CD14-positive monocyte (primary cell): ENCODE results near the gene LSMEM2. TPM values are rescaled to one million over a fixed set of nuclear protein-coding genes. Genes with fewer than 3 reads are reported as not detected.
A peak's percentile ranks its signal among the peaks of the same experiment; 100 is the strongest.

ENCODE experiments used
- DNase-seq, 3 donors: peaks; one replicate each; pipeline ENCODE4 v3.0.0-alpha.2; 2011 to 2022
- H2AFZ ChIP-seq: 2 replicates; pipeline ENCODE4 v1.6.0; 2012; ENCODE audit warnings: mild to moderate bottlenecking, low read depth, low read length, inconsistent platforms; ENCODE audit not compliant: insufficient read depth, poor library complexity, severe bottlenecking
- H3K27ac ChIP-seq, 2 donors: 1 replicate in 1 of 2; 2 replicates in 1 of 2; pipeline ENCODE4 v1.5.1; 2012 to 2013; ENCODE audit warnings: low read length in 2 of 2, control low read depth in 1 of 2, inconsistent platforms in 1 of 2, low read depth in 1 of 2, mild to moderate bottlenecking in 1 of 2
- H3K27me3 ChIP-seq, 2 donors: one replicate each; pipeline versions ENCODE4 v1.6.0 to v1.6.1; 2011 to 2013; ENCODE audit warnings: low read length in 2 of 2; ENCODE audit not compliant: control insufficient read depth in 2 of 2, insufficient read depth in 2 of 2
- H3K36me3 ChIP-seq, 2 donors: replicated peaks in 1 of 2; 1 replicate in 1 of 2; 2 replicates in 1 of 2; pipeline versions ENCODE4 v1.5.1 to v1.6.1; 2012 to 2013; ENCODE audit warnings: low read length in 2 of 2, control low read depth in 1 of 2, inconsistent platforms in 1 of 2, mild to moderate bottlenecking in 1 of 2; ENCODE audit not compliant: insufficient read depth in 2 of 2, control insufficient read depth in 1 of 2
- H3K4me1 ChIP-seq, 2 donors: 1 replicate in 1 of 2; 2 replicates in 1 of 2; pipeline versions ENCODE4 v1.5.1 to v1.6.1; 2012 to 2013; ENCODE audit warnings: low read length in 2 of 2, control low read depth in 1 of 2, inconsistent platforms in 1 of 2, mild to moderate bottlenecking in 1 of 2, moderate library complexity in 1 of 2; ENCODE audit not compliant: insufficient read depth in 2 of 2, control insufficient read depth in 1 of 2
- H3K4me2 ChIP-seq: replicated peaks from 2 replicates; pipeline ENCODE3; 2012; ENCODE audit warnings: low read length, moderate library complexity, mild to moderate bottlenecking; ENCODE audit not compliant: poor library complexity, severe bottlenecking; ENCODE audit errors: extremely low read depth
- H3K4me3 ChIP-seq, 3 experiments: fragments of 200-600 bp in 1 of 3; sonication (generic) in 1 of 3; replicated peaks in 1 of 3; 1 replicate in 2 of 3; 2 replicates in 1 of 3; pipeline ENCODE4 v1.5.1; 2011 to 2013; ENCODE audit warnings: low read length in 3 of 3, mild to moderate bottlenecking in 3 of 3, control low read depth in 2 of 3, low read depth in 2 of 3, inconsistent platforms in 1 of 3, moderate library complexity in 1 of 3
- H3K79me2 ChIP-seq: 2 replicates; pipeline ENCODE4 v1.6.0; 2012; ENCODE audit warnings: mild to moderate bottlenecking, control low read depth, inconsistent platforms, low read length, moderate library complexity; ENCODE audit not compliant: insufficient read depth
- H3K9ac ChIP-seq: 2 replicates; pipeline ENCODE4 v1.6.0; 2017; ENCODE audit warnings: low read length, mild to moderate bottlenecking; ENCODE audit not compliant: insufficient read depth, poor library complexity, severe bottlenecking
- H3K9me3 ChIP-seq, 2 donors: replicated peaks in 1 of 2; 1 replicate in 1 of 2; 2 replicates in 1 of 2; pipeline versions ENCODE4 v1.5.1 to v1.6.1; 2012 to 2013; ENCODE audit warnings: low read length in 2 of 2, control low read depth in 1 of 2; ENCODE audit not compliant: control insufficient read depth in 1 of 2, insufficient read depth in 1 of 2
- H4K20me1 ChIP-seq: 2 replicates; pipeline ENCODE4 v1.6.0; 2012; ENCODE audit warnings: mild to moderate bottlenecking, low read length, control low read depth, moderate library complexity; ENCODE audit not compliant: insufficient read depth
- H3K27ac Mint-ChIP-seq, 7 donors: one replicate each; pipeline ENCODE4 v1.8.0; 2020; ENCODE audit warnings: mild to moderate bottlenecking in 7 of 7, mixed read lengths in 7 of 7, moderate library complexity in 6 of 7, inconsistent platforms in 2 of 7
- H3K27me3 Mint-ChIP-seq, 3 donors: one replicate each; pipeline ENCODE4 v1.8.0; 2021 to 2022; ENCODE audit warnings: low read depth in 3 of 3, mild to moderate bottlenecking in 3 of 3, mixed read lengths in 3 of 3, moderate library complexity in 3 of 3, inconsistent platforms in 1 of 3
- H3K36me3 Mint-ChIP-seq, 2 donors: one replicate each; pipeline ENCODE4 v1.8.0; 2020; ENCODE audit warnings: mixed read lengths in 2 of 2, inconsistent platforms in 1 of 2, mild to moderate bottlenecking in 1 of 2
- H3K4me1 Mint-ChIP-seq: one replicate; pipeline ENCODE4 v1.8.0; 2020; ENCODE audit warnings: mild to moderate bottlenecking, mixed read lengths
- H3K4me3 Mint-ChIP-seq, 2 donors: one replicate each; pipeline ENCODE4 v1.8.0; 2020; ENCODE audit warnings: mild to moderate bottlenecking in 2 of 2, mixed read lengths in 2 of 2, moderate library complexity in 1 of 2
- H3K9me3 Mint-ChIP-seq, 7 donors: one replicate each; pipeline ENCODE4 v1.8.0; 2020 to 2022; ENCODE audit warnings: mixed read lengths in 7 of 7, mild to moderate bottlenecking in 6 of 7, moderate library complexity in 6 of 7, inconsistent platforms in 2 of 7
- WGBS: methylation state at CpG from one replicate; pipeline ENCODE4 v1.1.5; 2013; ENCODE audit warnings: missing lambda C conversion rate; ENCODE audit not compliant: insufficient coverage; 5-methylcytosine and 5-hydroxymethylcytosine counted together
- intact Hi-C, 2 donors: fragments of 100-400 bp; cut with micrococcal nuclease; formaldehyde crosslinking; loops; one replicate each; pipeline versions ENCODE4 v1.15.0 to v1.15.1; 2023
- polyA plus RNA-seq, 3 donors: library from polyadenylated mRNA; depleted of rRNA in 1 of 3; unstranded in 2 of 3; stranded (reverse) in 1 of 3; fragments of 300-500 nt in 2 of 3; fragments of >200 nt in 1 of 3; fragmentation: Illumina TruSeq in 2 of 3; gene quantifications; 1 replicate in 2 of 3; 2 replicates in 1 of 3; pipeline ENCODE4 v1.2.3, GENCODE V29; 2012 to 2021
- TF ChIP-seq, protein P1 (sequence below): fragments of 200-600 bp; IDR thresholded peaks from one replicate; pipeline ENCODE4 v1.8.0; 2022; ENCODE audit warnings: antibody characterized with exemption, mild to moderate bottlenecking

Gene LSMEM2
- polyA plus RNA-seq, 3 donors = not detected

DNA sequence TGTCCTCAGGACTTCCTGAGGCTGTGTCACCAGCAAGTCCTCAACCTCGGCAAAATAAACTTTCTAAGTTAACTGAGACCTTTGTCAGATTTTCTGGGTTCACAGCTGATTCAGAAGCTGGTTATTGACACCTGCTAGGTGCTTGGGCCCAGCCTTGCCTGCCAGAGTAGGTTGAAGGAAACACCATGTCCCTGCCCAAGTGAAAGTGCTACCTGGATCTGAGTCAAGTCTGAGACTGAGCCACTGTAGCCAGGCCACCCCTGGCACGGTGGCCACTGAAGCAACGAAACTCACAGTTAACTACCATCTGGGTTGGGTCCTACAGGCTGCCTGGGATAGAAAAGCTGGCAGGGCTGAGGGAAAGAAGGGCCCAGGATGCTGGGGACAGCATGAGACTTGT lies 35.5 kb downstream of the LSMEM2 start:
- Histone ChIP-seq H4K20me1 (no peaks in the 10 kb centered on the region), H3K4me1 (peaks cover 23 to 30% of the 10 kb centered on the region in 2 donors), H3K4me2 (no peak overlapping the region), H3K27me3 (no peaks in the 10 kb centered on the region), H2AFZ (no peak overlapping the region), H3K4me3 (no peak overlapping the region), H3K79me2 (peaks cover 11% of the 10 kb centered on the region), H3K27ac (no peak overlapping the region), H3K9me3 (no peaks in the 10 kb centered on the region), H3K9ac (no peak overlapping the region), H3K36me3 (peaks cover 0 to 23% of the 10 kb centered on the region in 2 donors)
- peaks cover 33% of the 10 kb centered on the region for H3K4me1 Mint-ChIP-seq
- H3K36me3 Mint-ChIP-seq = peaks cover 22 to 34% of the 10 kb centered on the region in 2 donors
- intact Hi-C loops = no loop called here
- H3K9me3 Mint-ChIP-seq = peaks cover 0 to 5% (median 0%) of the 10 kb centered on the region in 7 donors
- 73% methylated on average over 1 of the region's 3 CpGs for WGBS
- H3K4me3 Mint-ChIP-seq = no peak overlapping the region
- peaks cover 0 to 4% (median 0%) of the 10 kb centered on the region in 3 donors for H3K27me3 Mint-ChIP-seq
- DNase-seq = no peak
- peak overlapping the region in 2 of 7 donors; percentile 57 to 75 for H3K27ac Mint-ChIP-seq
- TF ChIP-seq, protein P1, sequence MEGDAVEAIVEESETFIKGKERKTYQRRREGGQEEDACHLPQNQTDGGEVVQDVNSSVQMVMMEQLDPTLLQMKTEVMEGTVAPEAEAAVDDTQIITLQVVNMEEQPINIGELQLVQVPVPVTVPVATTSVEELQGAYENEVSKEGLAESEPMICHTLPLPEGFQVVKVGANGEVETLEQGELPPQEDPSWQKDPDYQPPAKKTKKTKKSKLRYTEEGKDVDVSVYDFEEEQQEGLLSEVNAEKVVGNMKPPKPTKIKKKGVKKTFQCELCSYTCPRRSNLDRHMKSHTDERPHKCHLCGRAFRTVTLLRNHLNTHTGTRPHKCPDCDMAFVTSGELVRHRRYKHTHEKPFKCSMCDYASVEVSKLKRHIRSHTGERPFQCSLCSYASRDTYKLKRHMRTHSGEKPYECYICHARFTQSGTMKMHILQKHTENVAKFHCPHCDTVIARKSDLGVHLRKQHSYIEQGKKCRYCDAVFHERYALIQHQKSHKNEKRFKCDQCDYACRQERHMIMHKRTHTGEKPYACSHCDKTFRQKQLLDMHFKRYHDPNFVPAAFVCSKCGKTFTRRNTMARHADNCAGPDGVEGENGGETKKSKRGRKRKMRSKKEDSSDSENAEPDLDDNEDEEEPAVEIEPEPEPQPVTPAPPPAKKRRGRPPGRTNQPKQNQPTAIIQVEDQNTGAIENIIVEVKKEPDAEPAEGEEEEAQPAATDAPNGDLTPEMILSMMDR = no peak

DNA sequence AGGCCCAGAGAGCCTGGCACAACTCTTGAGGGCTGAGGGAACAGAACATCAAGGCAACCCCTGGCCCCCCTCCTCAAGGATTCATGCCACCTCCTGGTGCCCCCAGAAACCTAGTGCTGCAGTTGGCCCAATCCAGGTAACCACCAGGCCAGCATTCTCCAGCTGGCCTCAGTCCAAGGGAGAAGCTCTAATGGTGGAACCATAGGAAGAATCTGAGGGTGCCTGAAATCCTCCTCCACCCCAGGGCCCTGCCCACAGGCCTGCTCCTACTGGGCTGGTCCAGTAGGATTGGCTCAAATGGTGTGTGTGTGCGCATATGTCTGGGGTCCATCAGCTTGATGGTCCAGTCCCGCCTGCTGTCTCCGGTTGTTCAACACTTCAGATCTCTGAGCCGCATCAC lies 35.9 kb downstream of the LSMEM2 start:
- no peak overlapping the region for H3K9ac ChIP-seq
- no peak overlapping the region for H2AFZ ChIP-seq
- H3K4me3 Mint-ChIP-seq = no peak overlapping the region
- H3K27ac Mint-ChIP-seq = no peak overlapping the region
- no peak overlapping the region for H3K27ac ChIP-seq
- no peak for DNase-seq
- TF ChIP-seq, protein P1 = no peak
- H3K4me1 ChIP-seq = peaks cover 27 to 35% of the 10 kb centered on the region in 2 donors
- H3K27me3 ChIP-seq = no peaks in the 10 kb centered on the region
- no peak overlapping the region for H3K4me2 ChIP-seq
- peaks cover 0 to 27% of the 10 kb centered on the region in 2 donors for H3K36me3 ChIP-seq
- peaks cover 14% of the 10 kb centered on the region for H3K79me2 ChIP-seq
- H3K9me3 Mint-ChIP-seq = peaks cover 0 to 4% (median 0%) of the 10 kb centered on the region in 7 donors
- H4K20me1 ChIP-seq = no peaks in the 10 kb centered on the region
- intact Hi-C loops = no loop called here
- no peaks in the 10 kb centered on the region for H3K9me3 ChIP-seq
- peaks cover 38% of the 10 kb centered on the region for H3K4me1 Mint-ChIP-seq
- H3K27me3 Mint-ChIP-seq = peaks cover 0 to 5% (median 0%) of the 10 kb centered on the region in 3 donors
- H3K36me3 Mint-ChIP-seq = peaks cover 24 to 33% of the 10 kb centered on the region in 2 donors
- no CpG with 5 or more reads among the region's 4 CpGs for WGBS
- no peak overlapping the region for H3K4me3 ChIP-seq
